DOHH2 (cell line): ENCODE results near the gene SC5D.

ENCODE experiments used
- H3F3A ChIP-seq: fragments of 200-600 bp; sonication (generic), shearing (Covaris generic); 2 replicates; pipeline ENCODE4 v1.6.0; 2016; ENCODE audit warnings: antibody characterized with exemption, mild to moderate bottlenecking; ENCODE audit not compliant: control insufficient read depth, insufficient read depth
- H3K27ac ChIP-seq: fragments of 200-600 bp; sonication (generic); 2 replicates; pipeline ENCODE4 v1.5.1; 2014; ENCODE audit warnings: low read depth, mild to moderate bottlenecking, low read length, moderate library complexity
- H3K27me3 ChIP-seq: fragments of 200-600 bp; sonication (generic); 2 replicates; pipeline ENCODE4 v1.6.1; 2014; ENCODE audit warnings: mild to moderate bottlenecking, low read length, mixed read lengths; ENCODE audit not compliant: control insufficient read depth
- H3K36me3 ChIP-seq: fragments of 200-600 bp; sonication (generic); 2 replicates; pipeline ENCODE4 v1.6.1; 2014; ENCODE audit warnings: mild to moderate bottlenecking, low read length, moderate library complexity, mixed read lengths; ENCODE audit not compliant: control insufficient read depth
- H3K4me1 ChIP-seq: fragments of 200-600 bp; sonication (generic); 2 replicates; pipeline ENCODE4 v1.6.1; 2014; ENCODE audit warnings: mild to moderate bottlenecking, low read length, mixed read lengths; ENCODE audit not compliant: control insufficient read depth
- H3K4me2 ChIP-seq: fragments of 200-600 bp; sonication (generic); 2 replicates; pipeline ENCODE4 v1.6.0; 2014; ENCODE audit warnings: mild to moderate bottlenecking, low read length, moderate library complexity
- H3K4me3 ChIP-seq: fragments of 200-600 bp; sonication (generic); 2 replicates; pipeline ENCODE4 v1.5.1; 2014; ENCODE audit warnings: mild to moderate bottlenecking, low read length, mixed read lengths
- H3K79me2 ChIP-seq: fragments of 200-600 bp; sonication (generic); 2 replicates; pipeline ENCODE4 v1.6.1; 2014; ENCODE audit warnings: mild to moderate bottlenecking, low read length, mixed read lengths; ENCODE audit not compliant: control insufficient read depth
- H3K9me2 ChIP-seq: fragments of 200-600 bp; sonication (generic); replicated peaks from 2 replicates; pipeline ENCODE4 v1.6.1; 2014; ENCODE audit warnings: mild to moderate bottlenecking, low read length, mixed read lengths; ENCODE audit not compliant: control insufficient read depth
- H3K9me3 ChIP-seq: fragments of 200-600 bp; sonication (generic); 2 replicates; pipeline ENCODE4 v1.6.1; 2014; ENCODE audit warnings: antibody characterized with exemption, low read length, mixed read lengths; ENCODE audit not compliant: control insufficient read depth, insufficient read depth
- H4K20me1 ChIP-seq: fragments of 200-600 bp; sonication (generic); 2 replicates; pipeline ENCODE4 v1.6.0; 2014; ENCODE audit warnings: low read depth, mild to moderate bottlenecking, antibody characterized with exemption, low read length, moderate library complexity; ENCODE audit not compliant: control insufficient read depth, insufficient read depth
- EZH2phosphoT487 ChIP-seq: fragments of 200-600 bp; sonication (generic); IDR thresholded peaks from 2 replicates; pipeline ENCODE4 v1.6.1; 2017; ENCODE audit warnings: borderline replicate concordance, mild to moderate bottlenecking, antibody characterized with exemption, low read length, moderate library complexity, mixed read lengths
- TF ChIP-seq, protein P1 (sequence below): fragments of 200-600 bp; sonication (generic); IDR thresholded peaks from one replicate; pipeline ENCODE4 v1.5.1; 2014; ENCODE audit warnings: antibody characterized with exemption, mild to moderate bottlenecking, low read depth, low read length; ENCODE audit not compliant: poor library complexity, severe bottlenecking

SC5D gene

DNA sequence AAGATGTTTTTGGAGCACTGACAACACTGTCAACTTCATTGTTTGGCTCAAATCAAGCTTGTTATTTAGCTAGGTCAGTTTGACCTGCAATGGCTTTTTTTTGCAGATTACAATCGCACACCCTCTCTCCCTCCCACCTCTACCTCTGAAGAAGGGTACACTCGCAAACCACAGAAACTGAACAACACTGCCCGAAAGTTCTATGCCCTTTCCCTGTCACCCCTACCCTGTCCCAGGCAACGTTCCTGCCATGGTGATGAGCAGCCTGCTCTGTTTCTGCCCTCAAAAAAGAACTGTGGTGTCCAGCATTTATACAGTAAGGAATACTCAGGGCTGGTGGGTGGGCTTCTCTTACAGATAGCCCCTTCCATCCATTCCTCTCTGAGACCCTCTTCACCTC, 33.7 kb downstream of the SC5D start:
- Histone ChIP-seq H4K20me1 (no peaks in the 10 kb centered on the region), H3K9me3 (no peaks in the 10 kb centered on the region), H3K27ac (no peak overlapping the region), H3K4me1 (peaks cover 87% of the 10 kb centered on the region), H3K36me3 (no peaks in the 10 kb centered on the region), H3F3A (peaks cover 27% of the 10 kb centered on the region), H3K4me3 (no peak overlapping the region), H3K9me2 (no peaks in the 10 kb centered on the region), H3K27me3 (no peaks in the 10 kb centered on the region), H3K4me2 (no peak overlapping the region), H3K79me2 (no peaks in the 10 kb centered on the region)
- TF ChIP-seq EZH2phosphoT487 = no peak
- TF ChIP-seq, protein P1, sequence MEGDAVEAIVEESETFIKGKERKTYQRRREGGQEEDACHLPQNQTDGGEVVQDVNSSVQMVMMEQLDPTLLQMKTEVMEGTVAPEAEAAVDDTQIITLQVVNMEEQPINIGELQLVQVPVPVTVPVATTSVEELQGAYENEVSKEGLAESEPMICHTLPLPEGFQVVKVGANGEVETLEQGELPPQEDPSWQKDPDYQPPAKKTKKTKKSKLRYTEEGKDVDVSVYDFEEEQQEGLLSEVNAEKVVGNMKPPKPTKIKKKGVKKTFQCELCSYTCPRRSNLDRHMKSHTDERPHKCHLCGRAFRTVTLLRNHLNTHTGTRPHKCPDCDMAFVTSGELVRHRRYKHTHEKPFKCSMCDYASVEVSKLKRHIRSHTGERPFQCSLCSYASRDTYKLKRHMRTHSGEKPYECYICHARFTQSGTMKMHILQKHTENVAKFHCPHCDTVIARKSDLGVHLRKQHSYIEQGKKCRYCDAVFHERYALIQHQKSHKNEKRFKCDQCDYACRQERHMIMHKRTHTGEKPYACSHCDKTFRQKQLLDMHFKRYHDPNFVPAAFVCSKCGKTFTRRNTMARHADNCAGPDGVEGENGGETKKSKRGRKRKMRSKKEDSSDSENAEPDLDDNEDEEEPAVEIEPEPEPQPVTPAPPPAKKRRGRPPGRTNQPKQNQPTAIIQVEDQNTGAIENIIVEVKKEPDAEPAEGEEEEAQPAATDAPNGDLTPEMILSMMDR = no peak

DNA sequence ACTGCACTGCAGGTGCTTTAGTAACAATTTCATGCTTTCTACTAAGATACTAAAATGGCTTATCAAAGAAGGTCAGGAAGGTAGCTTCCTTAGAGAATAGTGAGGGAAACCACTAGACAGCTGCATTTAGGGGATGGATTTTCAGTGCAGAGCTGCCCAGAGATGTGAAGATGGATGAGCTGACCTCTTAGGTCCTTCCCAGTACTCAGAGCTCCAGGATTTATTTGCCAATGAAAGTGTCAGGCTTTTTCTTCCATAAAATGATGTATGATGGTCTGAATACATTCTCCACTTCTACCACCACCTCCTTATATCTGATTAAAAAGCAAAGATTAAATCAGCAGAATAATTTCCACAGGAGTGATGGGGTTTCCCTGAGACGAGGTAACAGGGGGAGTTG, 35.0 kb downstream of the SC5D start:
- no peaks in the 10 kb centered on the region for H3K27me3 ChIP-seq
- no peaks in the 10 kb centered on the region for H3K9me3 ChIP-seq
- peak overlapping the region; percentile 56; the same call in 1 of the 2 replicates for H3K4me3 ChIP-seq
- H3K9me2 ChIP-seq = no peaks in the 10 kb centered on the region
- H4K20me1 ChIP-seq = no peaks in the 10 kb centered on the region
- peaks cover 27% of the 10 kb centered on the region for H3F3A ChIP-seq
- no peaks in the 10 kb centered on the region for H3K79me2 ChIP-seq
- H3K4me2 ChIP-seq = peak overlapping the region; percentile 78
- no peaks in the 10 kb centered on the region for H3K36me3 ChIP-seq
- no peak for TF ChIP-seq EZH2phosphoT487
- peaks cover 73% of the 10 kb centered on the region for H3K4me1 ChIP-seq
- peak overlapping the region; percentile 64 for H3K27ac ChIP-seq

DNA sequence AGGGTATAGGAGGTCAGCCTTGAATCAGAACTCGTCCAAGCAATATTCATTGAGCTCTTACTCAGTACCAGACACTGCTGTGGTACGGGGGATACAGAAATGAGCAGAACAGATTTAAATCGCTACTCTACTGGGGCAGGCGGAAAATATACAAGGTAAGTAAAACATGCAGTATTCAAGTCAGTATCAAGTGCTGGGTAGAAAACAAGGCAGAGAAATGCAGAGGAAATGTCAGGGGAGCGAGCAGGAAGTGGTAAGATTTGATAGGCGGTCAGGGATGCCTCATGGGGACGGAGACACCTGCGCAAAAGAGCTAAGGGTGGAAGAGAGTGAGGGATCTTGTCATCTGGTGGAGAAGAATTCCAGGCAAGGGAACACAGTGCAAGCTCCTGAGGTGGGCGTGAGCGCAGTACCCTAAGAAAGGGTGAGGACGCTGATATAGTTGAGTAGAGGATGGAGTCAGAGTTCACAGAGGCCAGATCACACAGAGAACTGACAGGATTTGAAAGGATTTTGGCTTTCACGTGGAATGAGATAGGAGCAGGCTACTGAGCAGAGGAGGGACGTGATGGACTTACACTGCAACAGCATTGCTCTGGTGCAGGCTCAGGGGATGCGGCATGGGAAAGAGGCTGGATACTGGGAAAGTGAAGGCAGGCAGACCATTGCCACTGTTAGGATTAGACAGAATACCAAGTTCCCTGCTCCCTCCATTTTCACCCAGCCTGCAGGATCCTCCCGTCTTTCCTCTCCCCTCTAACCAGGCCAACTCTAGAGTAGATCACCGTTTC, 35.8 kb downstream of the SC5D start:
- peaks cover 65% of the 10 kb centered on the region for H3K4me1 ChIP-seq
- H3K9me2 ChIP-seq = no peaks in the 10 kb centered on the region
- TF ChIP-seq, protein P1 = no peak
- no peaks in the 10 kb centered on the region for H4K20me1 ChIP-seq
- H3K27me3 ChIP-seq = no peaks in the 10 kb centered on the region
- H3K9me3 ChIP-seq = no peaks in the 10 kb centered on the region
- peak overlapping the region; percentile 78 for H3K4me2 ChIP-seq
- peaks cover 27% of the 10 kb centered on the region for H3F3A ChIP-seq
- no peaks in the 10 kb centered on the region for H3K79me2 ChIP-seq
- H3K36me3 ChIP-seq = no peaks in the 10 kb centered on the region
- H3K27ac ChIP-seq = peak overlapping the region; percentile 64
- peak overlapping the region; percentile 56 for H3K4me3 ChIP-seq

DNA sequence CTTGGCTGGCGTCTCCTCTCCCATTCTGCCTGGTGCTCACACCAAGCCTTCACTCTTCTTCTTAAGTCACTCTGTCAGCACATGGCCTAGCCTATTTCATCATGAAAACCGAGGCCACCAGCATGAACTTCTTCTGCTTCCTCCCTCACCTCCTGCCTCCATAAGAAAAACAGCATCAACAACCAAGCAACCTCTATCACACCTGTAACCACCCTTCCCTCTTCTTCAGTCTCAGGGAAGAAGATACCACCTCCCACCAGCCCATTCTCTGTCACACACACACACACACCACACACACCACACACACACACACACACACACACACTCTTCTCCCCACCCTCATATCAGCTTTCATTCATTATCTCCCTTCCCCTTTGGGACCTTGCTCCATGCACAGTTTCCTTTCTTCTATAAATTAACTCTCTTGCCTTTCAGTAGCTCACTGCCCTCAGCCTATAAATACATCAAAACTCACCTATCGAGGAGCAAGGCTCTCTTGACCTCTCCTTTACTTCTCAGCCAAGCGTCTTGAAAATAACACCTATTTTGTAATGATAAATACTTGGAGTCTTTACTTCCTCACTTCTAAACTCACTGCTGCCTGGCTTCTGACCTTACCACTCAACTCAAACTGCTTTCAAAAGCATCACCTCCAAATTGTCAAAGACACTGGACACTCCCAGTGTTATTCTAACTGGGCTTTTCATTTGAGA, 36.6 kb downstream of the SC5D start:
- H3F3A ChIP-seq = peaks cover 27% of the 10 kb centered on the region
- H3K79me2 ChIP-seq = no peaks in the 10 kb centered on the region
- H3K4me3 ChIP-seq = peak overlapping the region; percentile 56
- H3K27ac ChIP-seq = peak overlapping the region; percentile 64
- no peaks in the 10 kb centered on the region for H3K27me3 ChIP-seq
- H3K9me2 ChIP-seq = no peaks in the 10 kb centered on the region
- no peaks in the 10 kb centered on the region for H3K9me3 ChIP-seq
- no peaks in the 10 kb centered on the region for H4K20me1 ChIP-seq
- no peaks in the 10 kb centered on the region for H3K36me3 ChIP-seq
- H3K4me2 ChIP-seq = peak overlapping the region; percentile 78
- TF ChIP-seq EZH2phosphoT487 = no peak
- TF ChIP-seq, protein P1 = no peak
- H3K4me1 ChIP-seq = peaks cover 61% of the 10 kb centered on the region
